HepG2 (cell line): Measurements from ENCODE around the gene DNPEP. TPM values are rescaled to one million over a fixed set of nuclear protein-coding genes. Genes with fewer than 3 reads are reported as not detected.

ENCODE experiments used
- AHR ChIP-seq: IDR thresholded peaks from 2 replicates; pipeline ENCODE4 v1.6.1; 2018; ENCODE audit warnings: missing genetic modification reagents, missing compliant biosample characterization
- CHCHD3 ChIP-seq: sonication (generic); formaldehyde crosslinking; IDR thresholded peaks from 2 replicates; pipeline ENCODE4 v1.8.0; 2022; ENCODE audit warnings: mild to moderate bottlenecking, missing genetic modification reagents, moderate library complexity
- GLI4 ChIP-seq: sonication (generic); formaldehyde crosslinking; IDR thresholded peaks from 2 replicates; pipeline ENCODE4 v1.5.1; 2020; ENCODE audit warnings: missing genetic modification reagents, mild to moderate bottlenecking, moderate library complexity, borderline replicate concordance
- GZF1 ChIP-seq: sonication (generic); formaldehyde crosslinking; IDR thresholded peaks from 2 replicates; pipeline ENCODE4 v1.5.1; 2020; ENCODE audit warnings: mild to moderate bottlenecking, missing genetic modification reagents
- HES4 ChIP-seq: sonication (generic); formaldehyde crosslinking; IDR thresholded peaks from 2 replicates; pipeline ENCODE4 v1.9.0; 2021; ENCODE audit warnings: mild to moderate bottlenecking, missing genetic modification reagents, borderline replicate concordance
- MEF2D ChIP-seq: sonication (generic); formaldehyde crosslinking; IDR thresholded peaks from 2 replicates; pipeline ENCODE4 v1.5.1; 2020; ENCODE audit warnings: mild to moderate bottlenecking, missing genetic modification reagents
- MXD1 ChIP-seq: sonication (generic); formaldehyde crosslinking; IDR thresholded peaks from 2 replicates; pipeline ENCODE4 v1.4.0; 2020; ENCODE audit warnings: mild to moderate bottlenecking, missing genetic modification reagents
- NFKB2 ChIP-seq: sonication (generic); formaldehyde crosslinking; IDR thresholded peaks from 2 replicates; pipeline ENCODE4 v1.4.0; 2020; ENCODE audit warnings: missing genetic modification reagents, borderline replicate concordance
- NR2F1 ChIP-seq, 2 experiments: fragments of 450-650 bp in 1 of 2; formaldehyde crosslinking in 1 of 2; IDR thresholded peaks; 2 replicates each; pipeline versions ENCODE4 v1.5.0 to v1.6.1; 2016 to 2020; ENCODE audit warnings: mild to moderate bottlenecking in 1 of 2, missing compliant biosample characterization in 1 of 2, missing genetic modification reagents in 1 of 2, moderate library complexity in 1 of 2
- PCBP2 ChIP-seq: fragments of 200-400 bp; formaldehyde crosslinking; optimal IDR thresholded peaks from 2 replicates; pipeline ENCODE3; 2018; ENCODE audit warnings: low read length, low read depth; ENCODE audit not compliant: poor library complexity, severe bottlenecking
- RELA ChIP-seq: sonication (generic); formaldehyde crosslinking; IDR thresholded peaks from 2 replicates; pipeline ENCODE4 v1.4.0; 2020; ENCODE audit warnings: missing genetic modification reagents
- TMF1 ChIP-seq: sonication (generic); formaldehyde crosslinking; IDR thresholded peaks from 2 replicates; pipeline ENCODE4 v1.8.1; 2022; ENCODE audit warnings: low read depth, missing genetic modification reagents
- TRIM24 ChIP-seq: sonication (generic); formaldehyde crosslinking; IDR thresholded peaks from 2 replicates; pipeline ENCODE4 v1.8.0; 2022; ENCODE audit warnings: mild to moderate bottlenecking, missing genetic modification reagents
- XRCC5 ChIP-seq: fragments of 200-400 bp; formaldehyde crosslinking; optimal IDR thresholded peaks from 2 replicates; pipeline ENCODE3; 2017; ENCODE audit warnings: mild to moderate bottlenecking, low read length
- ZBTB34 ChIP-seq: sonication (generic); formaldehyde crosslinking; IDR thresholded peaks from 2 replicates; pipeline ENCODE4 v1.8.0; 2022; ENCODE audit warnings: mild to moderate bottlenecking, missing genetic modification reagents
- ZBTB7A ChIP-seq: sonication (generic); formaldehyde crosslinking; IDR thresholded peaks from 2 replicates; pipeline ENCODE4 v1.8.0; 2022; ENCODE audit warnings: mild to moderate bottlenecking, missing genetic modification reagents
- ZFP82 ChIP-seq: sonication (generic); formaldehyde crosslinking; IDR thresholded peaks from 2 replicates; pipeline ENCODE4 v1.5.1; 2020; ENCODE audit warnings: mild to moderate bottlenecking, missing genetic modification reagents, borderline replicate concordance
- ZNF7 ChIP-seq: IDR thresholded peaks from 2 replicates; pipeline ENCODE4 v1.6.1; 2016; ENCODE audit warnings: missing biosample characterization, missing genetic modification reagents
- ZNF746 ChIP-seq: sonication (generic); formaldehyde crosslinking; IDR thresholded peaks from 2 replicates; pipeline ENCODE4 v1.8.0; 2022; ENCODE audit warnings: mild to moderate bottlenecking, missing genetic modification reagents
- polyA plus RNA-seq, 8 experiments: library from polyadenylated mRNA; depleted of rRNA in 3 of 8; stranded (reverse) in 7 of 8; unstranded in 1 of 8; fragments of >200 nt; fragmentation: Illumina TruSeq in 4 of 8; extraction: Trizol in 4 of 8; gene quantifications; 2 replicates each; pipeline versions ENCODE4 v1.2.1 to v1.2.3, GENCODE V29; 2011 to 2016; ENCODE audit warnings: low read depth in 4 of 8, missing spikeins in 1 of 8, mixed read lengths in 1 of 8; ENCODE audit not compliant: insufficient read depth in 1 of 8
- total RNA-seq, 5 experiments: library from RNA; depleted of rRNA; stranded (reverse); fragments of >200 nt; fragmentation: Illumina TruSeq; extraction: Trizol; gene quantifications; 2 replicates each; pipeline ENCODE4 v1.2.3, GENCODE V29; 2016; ENCODE audit warnings: low read depth in 1 of 5
- TF ChIP-seq, protein P1 (sequence below): sonication (generic); formaldehyde crosslinking; IDR thresholded peaks from 2 replicates; pipeline ENCODE4 v1.4.0; 2020; ENCODE audit warnings: missing genetic modification reagents
- TF ChIP-seq, protein P2 (sequence below): sonication (generic); formaldehyde crosslinking; conservative IDR thresholded peaks from 2 replicates; pipeline ENCODE4 v1.4.0; 2020; ENCODE audit warnings: missing genetic modification reagents
- TF ChIP-seq, protein P3 (sequence below): sonication (generic); formaldehyde crosslinking; IDR thresholded peaks from 2 replicates; pipeline ENCODE4 v1.4.0; 2020; ENCODE audit warnings: mild to moderate bottlenecking, missing genetic modification reagents

The DNPEP gene
- total and polyA plus RNA-seq, 2 of the 13 experiments (the other 11 are each of a cell fraction or from before 2014, with no cell fraction given): 104 to 109 TPM

DNA sequence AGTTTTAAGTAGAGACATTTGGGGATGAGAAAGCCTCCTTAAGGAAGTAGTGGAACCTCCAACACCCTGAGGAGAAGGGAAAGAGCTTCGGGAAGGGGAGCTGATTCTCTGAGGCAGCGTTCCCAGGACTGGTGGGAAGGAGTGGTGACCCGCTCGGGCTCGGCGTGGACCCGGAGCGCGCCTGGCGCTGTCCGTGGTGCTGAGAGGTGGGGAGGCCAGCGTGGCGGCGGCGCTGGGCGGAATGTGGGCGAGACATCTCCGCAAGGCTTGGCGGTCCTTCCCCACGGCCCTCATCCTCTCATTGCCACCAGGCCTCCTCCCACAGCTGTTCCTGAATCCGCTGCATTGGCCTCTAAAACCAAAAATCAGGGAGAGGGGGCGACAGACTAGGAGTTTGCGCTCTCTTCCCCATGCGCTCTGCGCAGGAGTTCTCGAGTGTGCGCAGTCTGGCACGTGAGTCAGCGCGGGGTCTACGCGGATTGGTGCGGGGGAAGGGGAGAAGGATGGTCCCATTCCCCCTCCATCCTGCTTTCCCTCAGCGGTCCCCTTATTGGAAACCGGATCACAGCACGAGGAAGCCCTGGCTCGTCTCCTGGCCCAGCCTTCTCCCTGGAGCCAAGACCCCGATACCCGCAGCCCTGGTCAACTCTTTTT, 56.0 kb downstream of the DNPEP start (continued):
- TF ChIP-seq PCBP2: no peak
- TF ChIP-seq XRCC5: no peak
- peak; percentile 97 for TF ChIP-seq NFKB2 (CRISPR knock-in tag)
- TF ChIP-seq ZFP82 (CRISPR knock-in tag): no peak
- no peak for TF ChIP-seq TRIM24 (CRISPR knock-in tag)
- TF ChIP-seq ZBTB7A (CRISPR knock-in tag): peak; percentile 64; the same call in 1 of the 2 replicates
- TF ChIP-seq, protein P1, sequence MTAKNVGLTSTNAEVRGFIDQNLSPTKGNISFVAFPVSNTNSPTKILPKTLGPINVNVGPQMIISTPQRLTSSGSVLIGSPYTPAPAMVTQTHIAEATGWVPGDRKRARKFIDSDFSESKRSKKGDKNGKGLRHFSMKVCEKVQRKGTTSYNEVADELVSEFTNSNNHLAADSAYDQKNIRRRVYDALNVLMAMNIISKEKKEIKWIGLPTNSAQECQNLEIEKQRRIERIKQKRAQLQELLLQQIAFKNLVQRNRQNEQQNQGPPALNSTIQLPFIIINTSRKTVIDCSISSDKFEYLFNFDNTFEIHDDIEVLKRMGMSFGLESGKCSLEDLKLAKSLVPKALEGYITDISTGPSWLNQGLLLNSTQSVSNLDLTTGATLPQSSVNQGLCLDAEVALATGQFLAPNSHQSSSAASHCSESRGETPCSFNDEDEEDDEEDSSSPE (CRISPR knock-in tag): no peak
- TF ChIP-seq CHCHD3 (CRISPR knock-in tag): peak; percentile 88; the same call in 1 of the 2 replicates
- TF ChIP-seq HES4 (CRISPR knock-in tag): peak; percentile 98
- TF ChIP-seq ZBTB34 (CRISPR knock-in tag): no peak
- TF ChIP-seq ZNF746 (CRISPR knock-in tag): peak; percentile 63; the same call in 1 of the 2 replicates
- TF ChIP-seq, protein P2, sequence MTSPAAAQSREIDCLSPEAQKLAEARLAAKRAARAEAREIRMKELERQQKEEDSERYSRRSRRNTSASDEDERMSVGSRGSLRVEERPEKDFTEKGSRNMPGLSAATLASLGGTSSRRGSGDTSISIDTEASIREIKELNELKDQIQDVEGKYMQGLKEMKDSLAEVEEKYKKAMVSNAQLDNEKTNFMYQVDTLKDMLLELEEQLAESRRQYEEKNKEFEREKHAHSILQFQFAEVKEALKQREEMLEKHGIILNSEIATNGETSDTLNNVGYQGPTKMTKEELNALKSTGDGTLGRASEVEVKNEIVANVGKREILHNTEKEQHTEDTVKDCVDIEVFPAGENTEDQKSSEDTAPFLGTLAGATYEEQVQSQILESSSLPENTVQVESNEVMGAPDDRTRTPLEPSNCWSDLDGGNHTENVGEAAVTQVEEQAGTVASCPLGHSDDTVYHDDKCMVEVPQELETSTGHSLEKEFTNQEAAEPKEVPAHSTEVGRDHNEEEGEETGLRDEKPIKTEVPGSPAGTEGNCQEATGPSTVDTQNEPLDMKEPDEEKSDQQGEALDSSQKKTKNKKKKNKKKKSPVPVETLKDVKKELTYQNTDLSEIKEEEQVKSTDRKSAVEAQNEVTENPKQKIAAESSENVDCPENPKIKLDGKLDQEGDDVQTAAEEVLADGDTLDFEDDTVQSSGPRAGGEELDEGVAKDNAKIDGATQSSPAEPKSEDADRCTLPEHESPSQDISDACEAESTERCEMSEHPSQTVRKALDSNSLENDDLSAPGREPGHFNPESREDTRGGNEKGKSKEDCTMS: peak; percentile 94
- peak; percentile 62; the same call in 1 of the 2 replicates for TF ChIP-seq GZF1
- peak; percentile 75 for TF ChIP-seq MXD1 (CRISPR knock-in tag)
- peak; percentile 92; the same call in 1 of the 2 replicates for TF ChIP-seq AHR
- TF ChIP-seq ZNF7 (CRISPR knock-in tag): peak; percentile 74
- TF ChIP-seq GLI4 (CRISPR knock-in tag): peak; percentile 74; the same call in 1 of the 2 replicates
- TF ChIP-seq TMF1: peak; percentile 93; the same call in 1 of the 2 replicates
- TF ChIP-seq NR2F1 (CRISPR knock-in tag; IDR thresholded peaks at IDR 0.05): 0 out of 4 replicates have a peak, but pooled peaks of 1 of the 2 experiments have one; percentile 39
- TF ChIP-seq, protein P3, sequence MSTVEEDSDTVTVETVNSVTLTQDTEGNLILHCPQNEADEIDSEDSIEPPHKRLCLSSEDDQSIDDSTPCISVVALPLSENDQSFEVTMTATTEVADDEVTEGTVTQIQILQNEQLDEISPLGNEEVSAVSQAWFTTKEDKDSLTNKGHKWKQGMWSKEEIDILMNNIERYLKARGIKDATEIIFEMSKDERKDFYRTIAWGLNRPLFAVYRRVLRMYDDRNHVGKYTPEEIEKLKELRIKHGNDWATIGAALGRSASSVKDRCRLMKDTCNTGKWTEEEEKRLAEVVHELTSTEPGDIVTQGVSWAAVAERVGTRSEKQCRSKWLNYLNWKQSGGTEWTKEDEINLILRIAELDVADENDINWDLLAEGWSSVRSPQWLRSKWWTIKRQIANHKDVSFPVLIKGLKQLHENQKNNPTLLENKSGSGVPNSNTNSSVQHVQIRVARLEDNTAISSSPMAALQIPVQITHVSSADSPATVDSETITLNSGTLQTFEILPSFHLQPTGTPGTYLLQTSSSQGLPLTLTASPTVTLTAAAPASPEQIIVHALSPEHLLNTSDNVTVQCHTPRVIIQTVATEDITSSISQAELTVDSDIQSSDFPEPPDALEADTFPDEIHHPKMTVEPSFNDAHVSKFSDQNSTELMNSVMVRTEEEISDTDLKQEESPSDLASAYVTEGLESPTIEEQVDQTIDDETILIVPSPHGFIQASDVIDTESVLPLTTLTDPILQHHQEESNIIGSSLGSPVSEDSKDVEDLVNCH: no peak
- TF ChIP-seq MEF2D (CRISPR knock-in tag): peak; percentile 85
- TF ChIP-seq RELA: no peak
